Fibroblast of pulmonary artery (primary cell): ENCODE results near the gene ESR1.
"Not testable (repeated sequence)": the region's sequence is repeated elsewhere in the genome, so short reads cannot be mapped to it uniquely, and the experiment has no call there.

Experiments
- DNase-seq: peaks from one replicate; pipeline ENCODE4 v3.0.0-alpha.2; 2010; ENCODE audit warnings: low read depth
- H3K4me3 ChIP-seq: replicated peaks from 2 replicates; pipeline ENCODE4 v1.5.1; 2011; ENCODE audit warnings: low read depth, mild to moderate bottlenecking, control low read depth, low read length, moderate library complexity
- TF ChIP-seq, protein P1 (sequence below): IDR thresholded peaks from 2 replicates; pipeline ENCODE4 v1.5.1; 2011; ENCODE audit warnings: mild to moderate bottlenecking, control low read depth, low read length, inconsistent platforms; ENCODE audit errors: missing control alignments

ESR1 gene

DNA sequence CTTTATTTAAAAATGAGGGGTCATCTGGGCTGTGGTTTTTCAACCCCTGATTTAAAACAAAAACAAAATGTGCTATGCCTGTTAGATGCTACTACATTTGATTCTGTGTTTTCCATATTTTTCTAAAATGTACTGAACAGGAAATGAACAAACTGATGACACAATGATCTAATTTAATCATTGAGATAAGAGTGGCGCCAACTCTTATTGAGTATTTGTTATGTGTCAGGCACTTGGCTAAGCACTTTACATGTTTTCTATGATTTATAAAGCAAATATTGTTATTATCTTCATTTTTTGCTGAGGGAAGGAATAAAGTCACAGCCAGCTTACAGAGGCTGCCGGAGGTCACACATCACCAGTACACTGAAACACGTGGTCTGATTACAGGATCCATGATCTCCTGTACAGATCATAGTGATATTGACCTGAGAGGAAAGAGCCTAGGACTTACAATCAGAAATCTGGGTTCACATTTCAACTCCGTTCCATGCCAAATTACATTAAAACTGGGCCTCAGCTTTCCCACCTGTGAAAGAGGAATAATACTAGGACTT, 166.7 kb downstream of the ESR1 start:
- no peak overlapping the region for H3K4me3 ChIP-seq
- DNase-seq, result no peak
- TF ChIP-seq, protein P1, sequence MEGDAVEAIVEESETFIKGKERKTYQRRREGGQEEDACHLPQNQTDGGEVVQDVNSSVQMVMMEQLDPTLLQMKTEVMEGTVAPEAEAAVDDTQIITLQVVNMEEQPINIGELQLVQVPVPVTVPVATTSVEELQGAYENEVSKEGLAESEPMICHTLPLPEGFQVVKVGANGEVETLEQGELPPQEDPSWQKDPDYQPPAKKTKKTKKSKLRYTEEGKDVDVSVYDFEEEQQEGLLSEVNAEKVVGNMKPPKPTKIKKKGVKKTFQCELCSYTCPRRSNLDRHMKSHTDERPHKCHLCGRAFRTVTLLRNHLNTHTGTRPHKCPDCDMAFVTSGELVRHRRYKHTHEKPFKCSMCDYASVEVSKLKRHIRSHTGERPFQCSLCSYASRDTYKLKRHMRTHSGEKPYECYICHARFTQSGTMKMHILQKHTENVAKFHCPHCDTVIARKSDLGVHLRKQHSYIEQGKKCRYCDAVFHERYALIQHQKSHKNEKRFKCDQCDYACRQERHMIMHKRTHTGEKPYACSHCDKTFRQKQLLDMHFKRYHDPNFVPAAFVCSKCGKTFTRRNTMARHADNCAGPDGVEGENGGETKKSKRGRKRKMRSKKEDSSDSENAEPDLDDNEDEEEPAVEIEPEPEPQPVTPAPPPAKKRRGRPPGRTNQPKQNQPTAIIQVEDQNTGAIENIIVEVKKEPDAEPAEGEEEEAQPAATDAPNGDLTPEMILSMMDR, result no peak

DNA sequence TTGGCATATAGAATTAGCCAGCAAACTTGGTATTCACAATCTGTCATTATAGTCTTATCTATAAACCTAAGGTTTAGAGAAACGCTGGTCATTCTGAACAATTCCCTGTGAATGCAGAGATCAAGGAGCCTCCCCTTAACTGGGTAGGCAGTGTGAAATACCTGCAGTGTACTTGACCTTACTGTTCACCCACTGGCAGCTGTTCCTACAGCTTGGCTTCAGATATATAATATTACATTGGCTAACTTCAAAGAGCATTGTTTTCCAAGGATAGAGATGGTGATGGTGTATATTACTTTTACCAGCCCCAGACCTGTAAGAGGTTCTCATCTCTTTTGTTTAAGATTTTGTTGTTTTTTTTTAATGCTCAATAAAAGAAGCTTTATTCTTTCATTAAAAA, 168.3 kb downstream of the ESR1 start:
- H3K4me3 ChIP-seq, result no peak overlapping the region
- TF ChIP-seq, protein P1, result no peak
- DNase-seq, result no peak

DNA sequence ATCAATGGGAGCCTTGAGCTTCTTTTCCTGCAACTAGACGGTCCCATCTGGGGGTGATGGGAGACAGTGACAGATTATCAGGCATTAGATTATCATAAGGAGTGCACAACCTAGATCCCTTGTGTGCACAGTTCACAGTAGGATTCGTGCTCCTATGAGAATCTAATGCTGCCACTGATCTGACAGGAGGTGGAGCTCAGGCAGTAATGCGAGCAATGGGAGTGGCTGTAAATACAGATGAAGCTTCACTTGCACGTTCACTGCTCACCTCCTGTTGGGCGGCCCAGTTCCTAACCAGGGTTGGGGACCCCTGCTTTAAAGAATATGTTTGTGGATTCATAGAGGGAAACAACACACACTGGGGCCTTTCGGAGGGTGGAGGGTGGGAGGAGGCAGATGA, 180.7 kb downstream of the ESR1 start:
- DNase-seq, H3K4me3 ChIP-seq: not testable (repeated sequence)

DNA sequence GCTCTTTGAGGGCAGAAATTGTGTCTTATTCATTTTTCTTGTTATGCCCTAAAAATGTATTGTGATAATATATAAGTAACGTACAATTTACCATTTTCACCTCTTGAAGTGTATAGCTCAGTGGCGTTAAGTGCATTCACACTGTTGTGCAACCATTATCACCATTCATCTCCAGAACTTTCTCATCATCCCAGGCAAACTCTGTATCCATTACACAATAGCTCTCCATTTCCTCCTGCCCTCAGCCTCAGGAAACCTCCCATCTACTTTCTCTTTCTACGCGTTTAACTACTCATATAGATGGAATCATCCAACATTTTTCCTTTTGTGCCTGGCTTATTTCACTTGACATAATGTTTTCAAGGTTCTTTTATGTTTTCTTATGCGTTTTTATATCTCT, 184.6 kb downstream of the ESR1 start:
- TF ChIP-seq, protein P1, result no peak
- H3K4me3 ChIP-seq, result no peak overlapping the region
- peak; percentile 33 for DNase-seq

DNA sequence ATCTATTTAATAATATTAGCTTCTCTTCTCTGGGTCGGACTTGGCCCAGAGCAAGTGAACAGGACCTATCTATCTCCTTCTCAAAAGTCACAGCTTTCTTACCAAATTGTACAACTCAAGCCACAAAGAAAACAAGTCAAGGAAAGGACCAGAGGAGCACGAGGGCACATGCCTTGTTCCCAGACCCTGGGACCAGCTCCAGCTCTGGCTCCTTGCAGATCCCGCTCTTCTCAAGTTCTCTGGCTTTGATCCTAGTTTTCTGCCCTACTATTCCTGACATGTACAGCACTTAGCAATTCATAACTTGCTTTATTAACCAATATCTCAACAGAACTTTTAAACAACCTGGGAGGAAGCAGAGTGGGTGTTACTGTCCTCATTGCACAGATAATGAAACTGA, 185.9 kb downstream of the ESR1 start:
- H3K4me3 ChIP-seq, result no peak overlapping the region
- TF ChIP-seq, protein P1, result no peak
- no peak for DNase-seq

DNA sequence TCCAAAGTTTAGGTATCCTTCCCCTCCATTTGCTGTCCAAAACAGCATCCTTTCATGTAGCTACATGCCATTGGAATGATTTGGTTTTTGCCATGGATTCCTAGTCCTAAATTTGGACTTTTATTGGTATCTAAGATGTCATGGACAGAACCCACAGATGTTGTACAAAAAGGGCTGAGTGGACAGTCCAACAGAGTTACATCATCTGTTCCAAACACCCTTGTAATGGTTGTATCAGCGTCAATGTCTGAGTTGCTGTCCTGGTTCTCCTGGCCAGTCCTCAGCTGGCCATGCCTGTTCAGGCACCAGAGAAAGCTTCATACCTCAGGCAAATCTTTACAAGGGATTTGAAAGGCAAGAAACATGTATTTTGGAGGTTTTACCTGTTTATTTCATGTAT, 191.3 kb downstream of the ESR1 start:
- no peak for DNase-seq
- TF ChIP-seq, protein P1, result no peak

DNA sequence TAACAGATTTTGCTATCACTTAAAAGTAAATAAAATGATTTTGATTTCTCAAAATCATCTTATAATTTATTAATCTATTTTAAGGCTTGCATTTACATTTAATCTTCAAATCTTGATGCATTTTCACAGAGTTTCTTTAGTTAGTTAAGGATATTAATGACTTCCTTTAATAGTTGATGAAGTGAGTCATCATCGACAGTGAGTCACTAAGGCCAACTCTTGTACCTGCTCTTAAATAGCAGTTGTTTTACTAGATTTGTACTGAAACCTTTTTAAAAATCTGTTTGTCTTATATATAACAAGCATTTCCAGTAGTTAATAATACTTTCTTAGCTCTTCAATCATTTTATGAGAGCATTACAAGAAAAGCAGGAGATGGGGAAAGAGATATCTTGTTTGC, 191.7 kb downstream of the ESR1 start:
- no peak for DNase-seq
- TF ChIP-seq, protein P1, result no peak
- no peak overlapping the region for H3K4me3 ChIP-seq

More for the DNA sequence above, 191.3 kb downstream of the ESR1 start:
- H3K4me3 ChIP-seq, result no peak overlapping the region
